HCT116 (cell line): Measurements from ENCODE around the gene TMEM9. TPM values are rescaled to one million over a fixed set of nuclear protein-coding genes. Genes with fewer than 3 reads are reported as not detected.

Experiments used
- ATAC-seq: fragments of 200-7000 bp; cut with Tn5 transposase; 2 replicates; pipeline ENCODE4 v1.9.1; 2020; ENCODE audit warnings: mild to moderate bottlenecking, moderate library complexity
- BruUV-seq: library from RNA; stranded (reverse); fragments of 400-500 nt; replicated peaks from 2 replicates; lab custom pipeline; 2021; lab: Mats Ljungman, UMichigan
- CTCF ChIA-PET: fragments of 300-600 bp; sonication (Branson Sonifier 250); formaldehyde crosslinking; loops from one replicate; lab custom pipeline; 2021; ENCODE audit warnings: antibody characterized with exemption; lab: Charles Lee
- POLR2A ChIA-PET: fragments of 300-600, 350-600 bp; sonication (Branson Sonifier 250); formaldehyde crosslinking; loops from one replicate; lab custom pipeline; 2021; ENCODE audit warnings: antibody characterized with exemption; lab: Charles Lee
- RAD21 ChIA-PET, 2 experiments: fragments of 300-600 bp; sonication (Branson Sonifier 250); formaldehyde crosslinking; loops; one replicate each; lab custom pipeline; 2023; ENCODE audit warnings: low total read pairs in 2 of 2; ENCODE audit not compliant: uncharacterized antibody in 2 of 2, unreplicated experiment in 2 of 2, low non-redundant PET in 1 of 2; lab: Charles Lee
- DNase-seq: peaks from one replicate; pipeline ENCODE4 v3.0.0-alpha.2; 2010; ENCODE audit warnings: low read depth, low spot score
- H2AFZ ChIP-seq: fragments of 200-600 bp; shearing (Covaris generic), sonication (generic); 2 replicates; pipeline ENCODE4 v1.6.1; 2017; ENCODE audit warnings: low read depth, mixed run types, mixed read lengths, antibody characterized with exemption, low read length; ENCODE audit not compliant: poor library complexity, severe bottlenecking
- H3K27ac ChIP-seq: 2 replicates; pipeline ENCODE4 v1.5.1; 2012; ENCODE audit warnings: low read depth, low read length
- H3K27me3 ChIP-seq: fragments of 200-600 bp; sonication (generic); 2 replicates; pipeline ENCODE4 v1.6.1; 2016; ENCODE audit warnings: mixed run types, low read length, mixed read lengths; ENCODE audit not compliant: insufficient read depth
- H3K36me3 ChIP-seq, 2 experiments: fragments of 200-500 bp in 1 of 2; fragments of 200-600 bp in 1 of 2; sonication (Bioruptor generic) in 1 of 2; sonication (generic) in 1 of 2; 2 replicates each; pipeline versions ENCODE4 v1.5.1 to v1.6.1; 2014 to 2016; ENCODE audit warnings: low read length in 2 of 2, inconsistent platforms in 1 of 2, mixed read lengths in 1 of 2, mixed run types in 1 of 2; ENCODE audit not compliant: insufficient read depth in 2 of 2, control insufficient read depth in 1 of 2
- H3K4me1 ChIP-seq, 2 experiments: fragments of 200-600 bp in 1 of 2; sonication (generic) in 1 of 2; 2 replicates each; pipeline versions ENCODE4 v1.5.1 to v1.6.1; 2012 to 2017; ENCODE audit warnings: low read length in 2 of 2, inconsistent platforms in 1 of 2, mild to moderate bottlenecking in 1 of 2, mixed read lengths in 1 of 2, mixed run types in 1 of 2, moderate library complexity in 1 of 2; ENCODE audit not compliant: insufficient read depth in 2 of 2, control insufficient read depth in 1 of 2
- H3K4me2 ChIP-seq: fragments of 200-600 bp; sonication (generic); 2 replicates; pipeline ENCODE4 v1.6.1; 2017; ENCODE audit warnings: mixed run types, low read length, mixed read lengths
- H3K4me3 ChIP-seq, 2 experiments: fragments of 200-600 bp in 1 of 2; sonication (generic) in 1 of 2; replicated peaks in 1 of 2; 2 replicates each; pipeline ENCODE4 v1.5.1; 2011 to 2016; ENCODE audit warnings: low read length in 2 of 2, control low read depth in 1 of 2, low read depth in 1 of 2, mild to moderate bottlenecking in 1 of 2, mixed read lengths in 1 of 2, mixed run types in 1 of 2
- H3K79me2 ChIP-seq: fragments of 200-600 bp; sonication (generic); 2 replicates; pipeline ENCODE4 v1.6.1; 2017; ENCODE audit warnings: mild to moderate bottlenecking, mixed run types, low read length, moderate library complexity, mixed read lengths; ENCODE audit not compliant: insufficient read depth
- H3K9ac ChIP-seq: fragments of 200-600 bp; sonication (generic); 2 replicates; pipeline ENCODE4 v1.6.1; 2016; ENCODE audit warnings: low read length, mixed read lengths
- H3K9me2 ChIP-seq: fragments of 200-600 bp; sonication (generic), shearing (Covaris generic); 2 replicates; pipeline ENCODE4 v1.6.1; 2017; ENCODE audit warnings: mixed run types, mild to moderate bottlenecking, moderate library complexity; ENCODE audit not compliant: insufficient read depth
- H3K9me3 ChIP-seq, 2 experiments: fragments of 200-500 bp in 1 of 2; fragments of 200-600 bp in 1 of 2; sonication (Bioruptor generic) in 1 of 2; sonication (generic) in 1 of 2; 2 replicates each; pipeline ENCODE4 v1.6.1; 2014 to 2017; ENCODE audit warnings: low read length in 2 of 2, mixed read lengths in 2 of 2, inconsistent platforms in 1 of 2, low read depth in 1 of 2, mild to moderate bottlenecking in 1 of 2, mixed run types in 1 of 2, moderate library complexity in 1 of 2; ENCODE audit not compliant: control insufficient read depth in 1 of 2, insufficient read depth in 1 of 2
- H4K20me1 ChIP-seq: fragments of 200-600 bp; sonication (generic), shearing (Covaris generic); 2 replicates; pipeline ENCODE4 v1.6.1; 2017; ENCODE audit warnings: mixed run types, mild to moderate bottlenecking, moderate library complexity; ENCODE audit not compliant: insufficient read depth
- CBX3 ChIP-seq: IDR thresholded peaks from 2 replicates; pipeline ENCODE4 v1.6.1; 2012; ENCODE audit warnings: low read depth
- CEBPB ChIP-seq: IDR thresholded peaks from 2 replicates; pipeline ENCODE4 v1.6.1; 2012; ENCODE audit warnings: low read depth
- EGR1 ChIP-seq: IDR thresholded peaks from 2 replicates; pipeline ENCODE4 v1.6.1; 2012; ENCODE audit warnings: low read depth
- EZH2 ChIP-seq: fragments of 200-600 bp; sonication (generic); IDR thresholded peaks from 2 replicates; pipeline ENCODE4 v1.6.1; 2017; ENCODE audit warnings: antibody characterized with exemption, mixed run types
- EZH2phosphoT487 ChIP-seq: fragments of 200-600 bp; IDR thresholded peaks from 2 replicates; pipeline ENCODE4 v1.6.1; 2018; ENCODE audit warnings: antibody characterized with exemption, borderline replicate concordance
- FOSL1 ChIP-seq: IDR thresholded peaks from 2 replicates; pipeline ENCODE4 v1.6.1; 2012; ENCODE audit warnings: low read depth
- JUND ChIP-seq: IDR thresholded peaks from 2 replicates; pipeline ENCODE4 v1.6.1; 2012
- MAX ChIP-seq: IDR thresholded peaks from 2 replicates; pipeline ENCODE4 v1.6.1; 2012
- RAD21 ChIP-seq: IDR thresholded peaks from 2 replicates; pipeline ENCODE4 v1.6.1; 2012; ENCODE audit warnings: low read depth, mild to moderate bottlenecking
- REST ChIP-seq: IDR thresholded peaks from 2 replicates; pipeline ENCODE4 v1.6.1; 2012; ENCODE audit warnings: low read depth
- SIN3A ChIP-seq: IDR thresholded peaks from 2 replicates; pipeline ENCODE4 v1.6.1; 2012; ENCODE audit warnings: low read depth
- SP1 ChIP-seq: IDR thresholded peaks from 2 replicates; pipeline ENCODE4 v1.6.1; 2012; ENCODE audit warnings: low read depth
- SRF ChIP-seq: IDR thresholded peaks from 2 replicates; pipeline ENCODE4 v1.6.1; 2012; ENCODE audit warnings: low read depth
- TCF7L2 ChIP-seq: IDR thresholded peaks from 2 replicates; pipeline ENCODE4 v1.7.0; 2011; ENCODE audit warnings: borderline replicate concordance, inconsistent platforms; ENCODE audit not compliant: insufficient read depth, insufficient read length; ENCODE audit errors: extremely low read depth
- YY1 ChIP-seq: IDR thresholded peaks from 2 replicates; pipeline ENCODE4 v1.6.1; 2011; ENCODE audit warnings: low read length, low read depth, moderate library complexity, mild to moderate bottlenecking; ENCODE audit not compliant: insufficient replicate concordance; ENCODE audit errors: extremely low read depth
- ZBTB33 ChIP-seq: IDR thresholded peaks from 2 replicates; pipeline ENCODE4 v1.6.1; 2011; ENCODE audit warnings: mild to moderate bottlenecking, low read length, moderate library complexity; ENCODE audit not compliant: insufficient replicate concordance; ENCODE audit errors: extremely low read depth
- ZFX ChIP-seq: fragments of 450-650 bp; IDR thresholded peaks from 2 replicates; pipeline ENCODE4 v1.6.1; 2017
- ZNF274 ChIP-seq: fragments of 200-500 bp; sonication (Bioruptor generic); IDR thresholded peaks from 2 replicates; pipeline ENCODE4 v1.6.1; 2014; ENCODE audit warnings: mild to moderate bottlenecking, low read depth, low read length, inconsistent platforms
- intact Hi-C: fragments of 100-400 bp; cut with micrococcal nuclease; formaldehyde crosslinking; loops from 2 replicates; pipeline ENCODE4 v1.10.0; 2022
- total RNA-seq: library from RNA; stranded (reverse); gene quantifications from one replicate; pipeline ENCODE4 v1.2.1, GENCODE V29; 2021; ENCODE audit not compliant: unreplicated experiment
- TF ChIP-seq, protein P1 (sequence below), 3 experiments: fragments of 200-600 bp in 1 of 3; sonication (generic) in 1 of 3; IDR thresholded peaks in 2 of 3; conservative IDR thresholded peaks in 1 of 3; 2 replicates each; pipeline ENCODE4 v1.5.1; 2012 to 2017; ENCODE audit warnings: low read depth in 2 of 3, low read length in 2 of 3, antibody characterized with exemption in 1 of 3, borderline replicate concordance in 1 of 3, control low read depth in 1 of 3, mild to moderate bottlenecking in 1 of 3, mixed read lengths in 1 of 3, mixed run types in 1 of 3, moderate library complexity in 1 of 3; ENCODE audit not compliant: insufficient read depth in 1 of 3

The TMEM9 gene
- total RNA-seq, 1 experiment from 2014 or later: 66.3 TPM

DNA sequence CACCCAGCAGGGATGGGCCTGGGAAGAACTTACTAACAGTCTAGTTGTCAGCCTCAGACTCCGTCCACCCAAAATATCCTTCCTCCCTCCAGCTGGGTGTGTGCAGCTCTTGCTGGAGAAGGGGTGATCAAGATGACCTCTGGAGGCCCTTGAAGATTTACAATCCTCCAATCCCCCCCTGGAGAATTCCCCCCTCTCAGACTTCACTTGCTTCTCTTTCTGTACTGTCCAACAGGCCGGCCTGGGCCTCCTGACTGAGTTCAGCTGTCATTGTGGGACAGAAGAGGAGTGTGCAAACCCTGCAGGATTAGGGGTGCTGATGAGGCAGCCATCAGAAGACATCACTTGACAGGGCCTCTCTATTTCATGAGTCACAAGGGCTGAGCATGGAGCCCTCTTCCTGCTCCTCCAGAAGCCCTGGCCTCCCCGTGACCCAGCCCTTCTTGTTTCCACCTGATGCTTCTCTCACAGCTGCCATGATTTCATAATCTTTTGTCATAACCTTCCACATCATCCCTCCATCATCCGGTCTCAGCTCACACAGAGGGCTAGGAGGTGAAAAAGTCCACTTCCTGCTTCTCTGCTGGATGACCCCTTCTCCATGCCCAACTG lies 18.8 kb upstream of the TMEM9 start:
- intact Hi-C loops: no loop called here
- no peaks in the 10 kb centered on the region for H3K27me3 ChIP-seq
- no peak overlapping the region for H3K4me3 ChIP-seq
- H3K36me3 ChIP-seq: no peaks in the 10 kb centered on the region
- no peak for TF ChIP-seq CBX3
- TF ChIP-seq TCF7L2: no peak
- TF ChIP-seq CEBPB: no peak
- TF ChIP-seq SIN3A: no peak
- no peak for TF ChIP-seq ZNF274
- TF ChIP-seq REST: no peak
- no peak for TF ChIP-seq EZH2phosphoT487
- no peak for TF ChIP-seq YY1
- TF ChIP-seq ZFX: no peak
- TF ChIP-seq EZH2: no peak
- TF ChIP-seq, protein P1, sequence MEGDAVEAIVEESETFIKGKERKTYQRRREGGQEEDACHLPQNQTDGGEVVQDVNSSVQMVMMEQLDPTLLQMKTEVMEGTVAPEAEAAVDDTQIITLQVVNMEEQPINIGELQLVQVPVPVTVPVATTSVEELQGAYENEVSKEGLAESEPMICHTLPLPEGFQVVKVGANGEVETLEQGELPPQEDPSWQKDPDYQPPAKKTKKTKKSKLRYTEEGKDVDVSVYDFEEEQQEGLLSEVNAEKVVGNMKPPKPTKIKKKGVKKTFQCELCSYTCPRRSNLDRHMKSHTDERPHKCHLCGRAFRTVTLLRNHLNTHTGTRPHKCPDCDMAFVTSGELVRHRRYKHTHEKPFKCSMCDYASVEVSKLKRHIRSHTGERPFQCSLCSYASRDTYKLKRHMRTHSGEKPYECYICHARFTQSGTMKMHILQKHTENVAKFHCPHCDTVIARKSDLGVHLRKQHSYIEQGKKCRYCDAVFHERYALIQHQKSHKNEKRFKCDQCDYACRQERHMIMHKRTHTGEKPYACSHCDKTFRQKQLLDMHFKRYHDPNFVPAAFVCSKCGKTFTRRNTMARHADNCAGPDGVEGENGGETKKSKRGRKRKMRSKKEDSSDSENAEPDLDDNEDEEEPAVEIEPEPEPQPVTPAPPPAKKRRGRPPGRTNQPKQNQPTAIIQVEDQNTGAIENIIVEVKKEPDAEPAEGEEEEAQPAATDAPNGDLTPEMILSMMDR (IDR thresholded peaks at IDR 0.05 in 2 of 3, conservative IDR thresholded peaks at IDR 0.05 in 1 of 3; ENCODE audit: borderline replicate concordance in 1 of 3, insufficient read depth in 1 of 3, low read depth in 2 of 3, low read length in 2 of 3): no peak
- TF ChIP-seq SP1: no peak
- TF ChIP-seq MAX: no peak
- TF ChIP-seq SRF: no peak
- no peak for TF ChIP-seq ZBTB33
- TF ChIP-seq EGR1: no peak
- TF ChIP-seq JUND: no peak
- TF ChIP-seq FOSL1: no peak
- TF ChIP-seq RAD21: no peak
- no peak for DNase-seq
- RAD21 ChIA-PET: no interaction called here
- H3K79me2 ChIP-seq: no peaks in the 10 kb centered on the region
- no peak overlapping the region for H2AFZ ChIP-seq
- POLR2A ChIA-PET: no interaction called here
- H3K4me1 ChIP-seq: peaks cover 9 to 16% of the 10 kb centered on the region in 2 experiments
- no peaks in the 10 kb centered on the region for H4K20me1 ChIP-seq
- no TSS peak for BruUV-seq
- no peak overlapping the region for H3K27ac ChIP-seq
- no peaks in the 10 kb centered on the region for H3K9me3 ChIP-seq
- no peaks in the 10 kb centered on the region for H3K9me2 ChIP-seq
- ATAC-seq: no peak
- CTCF ChIA-PET: no interaction called here
- no peak overlapping the region for H3K4me2 ChIP-seq
- H3K9ac ChIP-seq: no peak overlapping the region
